GM06990 (cell line): ENCODE measurements around the gene YIPF1.

Source experiments
- DNase-seq: peaks from one replicate; pipeline ENCODE4 v3.0.0-alpha.2; 2011; ENCODE audit not compliant: insufficient read length; ENCODE audit errors: extremely low read depth
- H3K27me3 ChIP-seq: replicated peaks from 2 replicates; pipeline ENCODE4 v1.6.0; 2011; ENCODE audit warnings: low read length; ENCODE audit not compliant: control insufficient read depth, insufficient read depth
- H3K36me3 ChIP-seq: 2 replicates; pipeline ENCODE4 v1.5.1; 2011; ENCODE audit warnings: low read length; ENCODE audit not compliant: control insufficient read depth, insufficient read depth
- H3K4me3 ChIP-seq: replicated peaks from 2 replicates; pipeline ENCODE4 v1.5.1; 2011; ENCODE audit warnings: low read depth, mild to moderate bottlenecking, control low read depth, low read length
- CTCF ChIP-seq: IDR thresholded peaks from 2 replicates; pipeline ENCODE4 v1.5.1; 2011; ENCODE audit warnings: low read length, control low read depth, mild to moderate bottlenecking, inconsistent platforms; ENCODE audit not compliant: insufficient read depth, poor library complexity, severe bottlenecking

The YIPF1 gene

GRCh38 chr1:53894644-53895043 lies 5.0 kb upstream of the YIPF1 start:
- no peaks in the 10 kb centered on the region for H3K27me3 ChIP-seq
- H3K4me3 ChIP-seq: no peak overlapping the region
- no peak for DNase-seq
- H3K36me3 ChIP-seq: no peaks in the 10 kb centered on the region
- TF ChIP-seq CTCF: no peak

GRCh38 chr1:53893999-53894636 lies 4.5 kb upstream of the YIPF1 start, which contains the start of gene DIO1:
TSS of gene DIO1 (plus strand) at chr1:53894187. CDS start at chr1:53894211, 24 bp downstream.
- DNase-seq: no peak
- Histone ChIP-seq H3K36me3 (no peaks in the 10 kb centered on the region), H3K4me3 (no peak within 1 kb of the TSS), H3K27me3 (no peaks in the 10 kb centered on the region)
- no peak for TF ChIP-seq CTCF

DNA sequence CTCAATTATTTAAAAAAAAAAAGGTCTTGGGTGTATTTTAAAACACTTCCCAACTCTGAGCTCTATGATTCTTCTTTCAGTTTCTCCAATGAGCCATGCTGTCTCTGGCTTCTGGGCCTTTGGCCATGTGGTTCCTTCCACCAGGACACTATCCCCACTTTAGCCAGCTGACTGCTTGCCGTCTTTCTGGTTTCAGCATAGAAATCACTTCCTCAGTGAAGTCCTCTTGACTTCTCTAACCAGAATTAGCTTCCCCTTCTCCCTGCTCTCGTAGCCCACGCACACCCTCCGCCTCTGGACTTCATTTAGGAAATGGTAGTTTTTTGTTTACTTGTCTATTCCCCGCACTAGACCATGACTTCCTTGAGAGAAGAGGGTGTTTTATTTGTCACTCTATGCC lies 3.3 kb upstream of the YIPF1 start:
- no peaks in the 10 kb centered on the region for H3K27me3 ChIP-seq
- H3K36me3 ChIP-seq: no peaks in the 10 kb centered on the region
- no peak overlapping the region for H3K4me3 ChIP-seq
- TF ChIP-seq CTCF: no peak
- DNase-seq: no peak

GRCh38 chr1:53891678-53892077 lies 2.1 kb upstream of the YIPF1 start:
- Histone ChIP-seq H3K4me3 (no peak overlapping the region), H3K27me3 (no peaks in the 10 kb centered on the region), H3K36me3 (no peaks in the 10 kb centered on the region)
- DNase-seq: no peak
- no peak for TF ChIP-seq CTCF

DNA sequence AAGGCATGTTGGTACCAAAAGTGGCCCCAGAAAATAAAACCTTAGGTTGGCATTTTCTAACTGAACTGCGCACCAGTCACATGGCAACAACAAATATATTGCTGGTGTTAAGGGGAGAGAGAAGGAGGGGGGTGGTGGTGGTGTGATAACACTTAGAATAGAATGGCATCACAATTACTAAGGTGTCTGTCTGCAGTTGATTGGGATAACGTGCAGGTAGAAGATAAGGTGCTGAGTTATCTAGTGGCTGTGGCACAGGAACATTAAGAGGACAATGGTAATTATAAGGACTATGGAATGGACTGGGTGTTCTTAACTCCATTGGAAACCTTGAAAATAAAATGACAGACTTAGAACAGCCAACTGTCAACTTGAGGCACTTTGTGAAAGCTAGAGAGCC lies 1.4 kb upstream of the YIPF1 start:
- peaks cover 2% of the 10 kb centered on the region for H3K36me3 ChIP-seq
- no peaks in the 10 kb centered on the region for H3K27me3 ChIP-seq
- no peak overlapping the region for H3K4me3 ChIP-seq
- DNase-seq: no peak
- no peak for TF ChIP-seq CTCF

DNA sequence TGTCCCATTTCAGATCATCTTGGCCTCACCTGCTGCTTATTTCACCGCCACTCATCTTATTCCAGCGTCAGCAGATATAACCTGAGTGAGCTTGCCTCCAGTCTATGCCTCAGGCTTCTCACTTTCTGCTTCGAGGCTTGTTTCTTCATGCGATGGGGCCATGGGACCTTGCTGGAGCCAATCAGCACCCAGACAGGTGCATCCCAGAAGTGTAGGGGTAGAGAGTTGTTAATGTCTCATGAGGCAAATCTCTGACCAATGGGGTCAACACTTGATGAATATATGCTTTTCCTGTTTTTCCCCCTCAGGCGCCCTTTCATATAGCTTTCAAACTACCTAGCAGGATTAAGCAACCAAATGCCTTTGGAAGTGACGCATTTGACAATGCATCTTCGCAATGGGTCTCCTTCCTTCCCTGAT lies 935 bp upstream of the YIPF1 start:
- H3K4me3 ChIP-seq: peak overlapping the region; percentile 96
- no peak for DNase-seq

More for the DNA sequence above, 935 bp upstream of the YIPF1 start:
- Histone ChIP-seq H3K36me3 (peaks cover 3% of the 10 kb centered on the region), H3K27me3 (no peaks in the 10 kb centered on the region)
- TF ChIP-seq CTCF: no peak
